Activated T-cell treated with anti-CD3 and anti-CD28 coated beads, Interleukin-2, amount 50 U/mL, for 24 hours (primary cell): ENCODE data around the gene SMARCA2.

Source experiments
- DNase-seq: peaks from one replicate; pipeline ENCODE4 v3.0.0-alpha.2; 2020
- H3K27ac Mint-ChIP-seq: 2 replicates; pipeline ENCODE4 v1.8.0; 2020; ENCODE audit warnings: mild to moderate bottlenecking, mixed read lengths
- H3K27me3 Mint-ChIP-seq: 2 replicates; pipeline ENCODE4 v1.8.0; 2020; ENCODE audit warnings: mixed read lengths
- H3K36me3 Mint-ChIP-seq: 2 replicates; pipeline ENCODE4 v1.8.0; 2020; ENCODE audit warnings: low read depth, mixed read lengths
- H3K4me1 Mint-ChIP-seq: 2 replicates; pipeline ENCODE4 v1.8.0; 2020; ENCODE audit warnings: low read depth, mixed read lengths
- H3K4me3 Mint-ChIP-seq: 2 replicates; pipeline ENCODE4 v1.8.0; 2020; ENCODE audit warnings: mild to moderate bottlenecking, moderate library complexity, mixed read lengths
- H3K9me3 Mint-ChIP-seq: 2 replicates; pipeline ENCODE4 v1.8.0; 2020; ENCODE audit warnings: mixed read lengths

Gene SMARCA2

GRCh38 chr9:2150338-2150737 lies 135.2 kb downstream of the SMARCA2 start:
- peaks cover 45% of the 10 kb centered on the region for H3K4me1 Mint-ChIP-seq
- H3K27me3 Mint-ChIP-seq, result no peaks in the 10 kb centered on the region
- no peak for DNase-seq
- no peak overlapping the region for H3K4me3 Mint-ChIP-seq
- H3K9me3 Mint-ChIP-seq, result peaks cover 3% of the 10 kb centered on the region
- no peak overlapping the region for H3K27ac Mint-ChIP-seq
- H3K36me3 Mint-ChIP-seq, result peaks cover 37% of the 10 kb centered on the region

GRCh38 chr9:2151171-2151570 lies 136.0 kb downstream of the SMARCA2 start:
- Mint-ChIP-seq H3K9me3 (peaks cover 3% of the 10 kb centered on the region), H3K27ac (peak overlapping the region; percentile 4), H3K36me3 (peaks cover 36% of the 10 kb centered on the region), H3K27me3 (no peaks in the 10 kb centered on the region), H3K4me1 (peaks cover 46% of the 10 kb centered on the region), H3K4me3 (no peak overlapping the region)
- no peak for DNase-seq

- peaks cover 26% of the 10 kb centered on the region for H3K36me3 Mint-ChIP-seq
- DNase-seq, result no peak
- no peaks in the 10 kb centered on the region for H3K27me3 Mint-ChIP-seq
- H3K4me3 Mint-ChIP-seq, result no peak overlapping the region
- no peak overlapping the region for H3K27ac Mint-ChIP-seq
- peaks cover 3% of the 10 kb centered on the region for H3K9me3 Mint-ChIP-seq
- H3K4me1 Mint-ChIP-seq, result peaks cover 55% of the 10 kb centered on the region
Measured at GRCh38 chr9:2152966-2153629, 138.0 kb downstream of the SMARCA2 start.

- H3K27me3 Mint-ChIP-seq, result no peaks in the 10 kb centered on the region
- H3K4me1 Mint-ChIP-seq, result peaks cover 60% of the 10 kb centered on the region
- no peak for DNase-seq
- H3K4me3 Mint-ChIP-seq, result no peak overlapping the region
- H3K27ac Mint-ChIP-seq, result peak overlapping the region; percentile 0
- peaks cover 3% of the 10 kb centered on the region for H3K9me3 Mint-ChIP-seq
- peaks cover 25% of the 10 kb centered on the region for H3K36me3 Mint-ChIP-seq
Measured at GRCh38 chr9:2153630-2154217, 138.6 kb downstream of the SMARCA2 start.

- H3K9me3 Mint-ChIP-seq, result no peaks in the 10 kb centered on the region
- H3K27ac Mint-ChIP-seq, result peak overlapping the region; percentile 35
- H3K4me3 Mint-ChIP-seq, result no peak overlapping the region
- peaks cover 65% of the 10 kb centered on the region for H3K4me1 Mint-ChIP-seq
- no peaks in the 10 kb centered on the region for H3K27me3 Mint-ChIP-seq
- H3K36me3 Mint-ChIP-seq, result peaks cover 20% of the 10 kb centered on the region
- DNase-seq, result no peak
Measured at GRCh38 chr9:2154731-2155130, 139.6 kb downstream of the SMARCA2 start.

- Mint-ChIP-seq H3K4me3 (no peak overlapping the region), H3K27me3 (no peaks in the 10 kb centered on the region), H3K27ac (peak overlapping the region; percentile 63), H3K4me1 (peaks cover 62% of the 10 kb centered on the region), H3K9me3 (no peaks in the 10 kb centered on the region), H3K36me3 (peaks cover 15% of the 10 kb centered on the region)
- DNase-seq, result no peak
Measured at GRCh38 chr9:2155966-2156365, 140.8 kb downstream of the SMARCA2 start.

- Mint-ChIP-seq H3K9me3 (no peaks in the 10 kb centered on the region), H3K4me1 (peaks cover 65% of the 10 kb centered on the region), H3K4me3 (peak overlapping the region; percentile 82), H3K36me3 (peaks cover 23% of the 10 kb centered on the region), H3K27ac (peak overlapping the region; percentile 96), H3K27me3 (no peaks in the 10 kb centered on the region)
- DNase-seq, result peak; percentile 77
Measured at GRCh38 chr9:2157277-2158110, 142.3 kb downstream of the SMARCA2 start.

GRCh38 chr9:2158111-2158610 lies 143.0 kb downstream of the SMARCA2 start:
- Mint-ChIP-seq H3K27ac (peak overlapping the region; percentile 96), H3K9me3 (no peaks in the 10 kb centered on the region), H3K4me3 (peak overlapping the region; percentile 82), H3K27me3 (no peaks in the 10 kb centered on the region), H3K4me1 (peaks cover 64% of the 10 kb centered on the region), H3K36me3 (peaks cover 27% of the 10 kb centered on the region)
- DNase-seq, result peak; percentile 41

- H3K9me3 Mint-ChIP-seq, result no peaks in the 10 kb centered on the region
- H3K27me3 Mint-ChIP-seq, result no peaks in the 10 kb centered on the region
- H3K27ac Mint-ChIP-seq, result peak overlapping the region; percentile 96
- H3K36me3 Mint-ChIP-seq, result peaks cover 34% of the 10 kb centered on the region
- DNase-seq, result no peak
- H3K4me1 Mint-ChIP-seq, result peaks cover 60% of the 10 kb centered on the region
- H3K4me3 Mint-ChIP-seq, result peak overlapping the region; percentile 82
Measured at GRCh38 chr9:2158766-2159430, 143.8 kb downstream of the SMARCA2 start.

GRCh38 chr9:2159521-2160454 lies 144.6 kb downstream of the SMARCA2 start:
- Mint-ChIP-seq H3K9me3 (no peaks in the 10 kb centered on the region), H3K27me3 (no peaks in the 10 kb centered on the region), H3K4me3 (peak overlapping the region; percentile 82), H3K27ac (peak overlapping the region; percentile 73), H3K36me3 (peaks cover 42% of the 10 kb centered on the region), H3K4me1 (peaks cover 60% of the 10 kb centered on the region)
- no peak for DNase-seq

- no peak for DNase-seq
- H3K27ac Mint-ChIP-seq, result no peak overlapping the region
- H3K4me1 Mint-ChIP-seq, result peaks cover 62% of the 10 kb centered on the region
- H3K36me3 Mint-ChIP-seq, result peaks cover 60% of the 10 kb centered on the region
- H3K4me3 Mint-ChIP-seq, result no peak overlapping the region
- H3K27me3 Mint-ChIP-seq, result no peaks in the 10 kb centered on the region
- no peaks in the 10 kb centered on the region for H3K9me3 Mint-ChIP-seq
Measured at GRCh38 chr9:2161661-2162060, 146.5 kb downstream of the SMARCA2 start.

GRCh38 chr9:2163231-2163885 lies 148.2 kb downstream of the SMARCA2 start:
- DNase-seq, result no peak
- no peak overlapping the region for H3K4me3 Mint-ChIP-seq
- peaks cover 75% of the 10 kb centered on the region for H3K36me3 Mint-ChIP-seq
- peaks cover 51% of the 10 kb centered on the region for H3K4me1 Mint-ChIP-seq
- H3K9me3 Mint-ChIP-seq, result no peaks in the 10 kb centered on the region
- no peak overlapping the region for H3K27ac Mint-ChIP-seq
- no peaks in the 10 kb centered on the region for H3K27me3 Mint-ChIP-seq

- Mint-ChIP-seq H3K4me3 (no peak overlapping the region), H3K27ac (no peak overlapping the region), H3K4me1 (peaks cover 44% of the 10 kb centered on the region), H3K27me3 (no peaks in the 10 kb centered on the region), H3K9me3 (no peaks in the 10 kb centered on the region), H3K36me3 (peaks cover 83% of the 10 kb centered on the region)
- DNase-seq, result no peak
Measured at GRCh38 chr9:2164268-2164667, 149.1 kb downstream of the SMARCA2 start.
